HG02642 (cell line): ENCODE data around the gene RAB39A.
"Not testable (repeated sequence)": the region's sequence is repeated elsewhere in the genome, so short reads cannot be mapped to it uniquely, and the experiment has no call there.

Experiments
- ATAC-seq: cut with Tn5 transposase; IDR thresholded peaks from one replicate; pipeline ENCODE4 v1.9.1; 2021; ENCODE audit warnings: mild to moderate bottlenecking; ENCODE audit not compliant: unreplicated experiment, poor library complexity

Gene RAB39A

GRCh38 chr11:107928046-107928766 is at the start of gene RAB39A:
RAB39A (plus strand) TSS chr11:107928448; CDS start chr11:107928569, 121 bp downstream.
- ATAC-seq, result peak; percentile 94

GRCh38 chr11:107881471-107881870 is 46.8 kb upstream of the RAB39A start:
- ATAC-seq, result not testable (repeated sequence)

- no peak for ATAC-seq
These were observed 46.0 kb upstream of the RAB39A start for GRCh38 chr11:107882095-107882820.

- peak; percentile 74 for ATAC-seq
These were observed 30.0 kb upstream of the RAB39A start for GRCh38 chr11:107898270-107898669.

GRCh38 chr11:107908211-107908610 is 20.0 kb upstream of the RAB39A start:
- ATAC-seq, result no peak

GRCh38 chr11:107912415-107912814 is 15.8 kb upstream of the RAB39A start:
- ATAC-seq, result not testable (repeated sequence)

GRCh38 chr11:107915229-107915628 is 13.0 kb upstream of the RAB39A start:
- no peak for ATAC-seq

GRCh38 chr11:107916671-107917241 is 11.5 kb upstream of the RAB39A start:
- ATAC-seq, result no peak

GRCh38 chr11:107921997-107922396 is 6.3 kb upstream of the RAB39A start:
- no peak for ATAC-seq

GRCh38 chr11:107923519-107923918 is 4.7 kb upstream of the RAB39A start:
- not testable (repeated sequence) for ATAC-seq

- ATAC-seq, result no peak
These were observed 3.9 kb upstream of the RAB39A start for GRCh38 chr11:107924306-107924705.

GRCh38 chr11:107927559-107927958 is 689 bp upstream of the RAB39A start:
- no peak for ATAC-seq

GRCh38 chr11:107928767-107929507 is 689 bp downstream of the RAB39A start:
- peak; percentile 16 for ATAC-seq

GRCh38 chr11:107929611-107930200 is 1.5 kb downstream of the RAB39A start:
- no peak for ATAC-seq

- ATAC-seq, result no peak
These were observed 3.0 kb downstream of the RAB39A start for GRCh38 chr11:107931206-107931605.

GRCh38 chr11:107947904-107948303 is 19.7 kb downstream of the RAB39A start:
- ATAC-seq, result no peak

GRCh38 chr11:107948328-107948727 is 20.1 kb downstream of the RAB39A start:
- ATAC-seq, result not testable (repeated sequence)

GRCh38 chr11:107951155-107951554 is 22.9 kb downstream of the RAB39A start:
- no peak for ATAC-seq

- no peak for ATAC-seq
These were observed 25.2 kb downstream of the RAB39A start for GRCh38 chr11:107953446-107953845.

- no peak for ATAC-seq
These were observed 28.3 kb downstream of the RAB39A start for GRCh38 chr11:107956543-107956942.
